H1 (cell line): ENCODE data around the gene MYRF. TPM values are rescaled to one million over a fixed set of nuclear protein-coding genes. Genes with fewer than 3 reads are reported as not detected.
A peak's percentile ranks its signal among the peaks of the same experiment; 100 is the strongest.

Experiments used
- CTCF ChIA-PET: fragments of 300-600 bp; sonication (Branson Sonifier 250); formaldehyde crosslinking; loops from one replicate; lab custom pipeline; 2021; ENCODE audit not compliant: partially characterized antibody; lab: Charles Lee
- POLR2A ChIA-PET: fragments of 300-600 bp; sonication (Branson Sonifier 250); formaldehyde crosslinking; loops from one replicate; lab custom pipeline; 2021; ENCODE audit warnings: inconsistent platforms; ENCODE audit not compliant: partially characterized antibody; lab: Charles Lee
- DNase-seq, 2 experiments: peaks; one replicate each; pipeline versions ENCODE4 v3.0.0 to v3.0.0-alpha.2; 2010 to 2022; ENCODE audit warnings: low spot score in 2 of 2, low read depth in 1 of 2, mixed read lengths in 1 of 2
- FAIRE-seq: peaks from 2 replicates; lab custom pipeline; 2011; peaks lifted over from hg19 to GRCh38; lab: Jason Lieb, UNC
- H2AFZ ChIP-seq: 2 replicates; pipeline ENCODE4 v1.8.1; 2012; ENCODE audit warnings: low read length, inconsistent platforms
- H2AK5ac ChIP-seq: 2 replicates; pipeline ENCODE4 v1.6.1; 2013; ENCODE audit warnings: low read depth, low read length
- H2BK120ac ChIP-seq: replicated peaks from 2 replicates; pipeline ENCODE3; 2013; ENCODE audit warnings: low read depth, low read length, inconsistent platforms
- H2BK12ac ChIP-seq: 2 replicates; pipeline ENCODE4 v1.6.1; 2013; ENCODE audit warnings: low read depth, low read length
- H2BK15ac ChIP-seq: 2 replicates; pipeline ENCODE4 v1.6.1; 2013; ENCODE audit warnings: low read length
- H2BK20ac ChIP-seq: 2 replicates; pipeline ENCODE4 v1.6.1; 2013; ENCODE audit warnings: low read length
- H2BK5ac ChIP-seq: 2 replicates; pipeline ENCODE4 v1.6.1; 2013; ENCODE audit warnings: low read depth, low read length
- H3K14ac ChIP-seq: 2 replicates; pipeline ENCODE4 v1.6.1; 2013; ENCODE audit warnings: inconsistent platforms; ENCODE audit not compliant: insufficient read length
- H3K18ac ChIP-seq: 2 replicates; pipeline ENCODE4 v1.6.1; 2013; ENCODE audit warnings: low read length; ENCODE audit errors: extremely low read depth
- H3K23ac ChIP-seq: 2 replicates; pipeline ENCODE4 v1.6.1; 2013; ENCODE audit warnings: inconsistent platforms; ENCODE audit not compliant: insufficient read length
- H3K23me2 ChIP-seq: 2 replicates; pipeline ENCODE4 v1.6.1; 2013; ENCODE audit warnings: low read depth, low read length
- H3K27ac ChIP-seq: 2 replicates; pipeline ENCODE4 v1.6.1; 2011; ENCODE audit warnings: low read depth, low read length, inconsistent platforms
- H3K27me3 ChIP-seq, 4 experiments: replicated peaks in 1 of 4; 1 replicate in 1 of 4; 2 replicates in 3 of 4; pipeline versions ENCODE4 v1.6.1 to v1.8.1; 2011 to 2013; ENCODE audit warnings: low read length in 3 of 4, mild to moderate bottlenecking in 3 of 4, inconsistent platforms in 2 of 4, mixed read lengths in 2 of 4, moderate library complexity in 1 of 4; ENCODE audit not compliant: control insufficient read depth in 3 of 4, insufficient read depth in 3 of 4; ENCODE audit errors: extremely low read depth in 1 of 4
- H3K36me3 ChIP-seq, 4 experiments: 2 replicates each; pipeline versions ENCODE4 v1.6.1 to v1.8.1; 2011 to 2013; ENCODE audit warnings: mild to moderate bottlenecking in 4 of 4, low read length in 3 of 4, moderate library complexity in 2 of 4, control low read depth in 1 of 4, inconsistent platforms in 1 of 4; ENCODE audit not compliant: insufficient read depth in 4 of 4, control insufficient read depth in 2 of 4
- H3K4ac ChIP-seq: replicated peaks from 2 replicates; pipeline ENCODE3; 2013; ENCODE audit warnings: low read length, low read depth, mixed read lengths, inconsistent platforms; ENCODE audit not compliant: insufficient read length
- H3K4me1 ChIP-seq, 4 experiments: replicated peaks in 1 of 4; 1 replicate in 1 of 4; 2 replicates in 3 of 4; pipeline versions ENCODE4 v1.6.1 to v1.8.1; 2011 to 2013; ENCODE audit warnings: low read length in 3 of 4, inconsistent platforms in 2 of 4, mixed read lengths in 1 of 4; ENCODE audit not compliant: insufficient read depth in 4 of 4, control insufficient read depth in 3 of 4
- H3K4me2 ChIP-seq, 2 experiments: 2 replicates each; pipeline versions ENCODE4 v1.6.1 to v1.8.1; 2011 to 2013; ENCODE audit warnings: low read depth in 2 of 2, low read length in 2 of 2, control low read depth in 1 of 2, inconsistent platforms in 1 of 2, mild to moderate bottlenecking in 1 of 2; ENCODE audit not compliant: insufficient read depth in 1 of 2
- H3K4me3 ChIP-seq, 4 experiments: fragments of 200-600, 300-600 bp in 1 of 4; sonication (generic), shearing (Covaris generic), sonication (Bioruptor Twin) in 1 of 4; 2 replicates each; pipeline versions ENCODE4 v1.5.1 to v1.8.1; 2011 to 2016; ENCODE audit warnings: low read length in 4 of 4, low read depth in 3 of 4, control low read depth in 2 of 4, inconsistent platforms in 2 of 4, mild to moderate bottlenecking in 2 of 4, mixed read lengths in 1 of 4, moderate library complexity in 1 of 4; ENCODE audit not compliant: insufficient read depth in 2 of 4; ENCODE audit errors: extremely low read depth in 1 of 4
- H3K56ac ChIP-seq: replicated peaks from 2 replicates; pipeline ENCODE3; 2013; ENCODE audit warnings: low read depth, mild to moderate bottlenecking, mixed read lengths, low read length, inconsistent platforms; ENCODE audit not compliant: insufficient read length
- H3K79me1 ChIP-seq: 2 replicates; pipeline ENCODE4 v1.6.1; 2013; ENCODE audit warnings: low read depth, low read length, control low read depth
- H3K79me2 ChIP-seq, 2 experiments: 2 replicates each; pipeline versions ENCODE4 v1.6.1 to v1.8.1; 2012 to 2013; ENCODE audit warnings: low read length in 2 of 2, mild to moderate bottlenecking in 2 of 2, inconsistent platforms in 1 of 2; ENCODE audit not compliant: insufficient read depth in 2 of 2, control insufficient read depth in 1 of 2
- H3K9ac ChIP-seq, 4 experiments: replicated peaks in 1 of 4; 1 replicate in 1 of 4; 2 replicates in 3 of 4; pipeline versions ENCODE4 v1.6.1 to v1.8.1; 2011 to 2013; ENCODE audit warnings: low read depth in 3 of 4, low read length in 3 of 4, control low read depth in 2 of 4, mild to moderate bottlenecking in 2 of 4, moderate library complexity in 2 of 4, inconsistent platforms in 1 of 4; ENCODE audit errors: extremely low read depth in 1 of 4
- H3K9me3 ChIP-seq, 2 experiments: 2 replicates each; pipeline versions ENCODE4 v1.6.1 to v1.8.1; 2012 to 2013; ENCODE audit warnings: mild to moderate bottlenecking in 2 of 2, moderate library complexity in 2 of 2, control low read depth in 1 of 2, inconsistent platforms in 1 of 2, low read depth in 1 of 2, low read length in 1 of 2, mixed read lengths in 1 of 2; ENCODE audit not compliant: insufficient read depth in 2 of 2
- H4K20me1 ChIP-seq, 2 experiments: replicated peaks in 1 of 2; 2 replicates each; pipeline versions ENCODE3 to v1.8.1; 2011 to 2013; ENCODE audit warnings: inconsistent platforms in 2 of 2, low read length in 2 of 2, mild to moderate bottlenecking in 1 of 2; ENCODE audit not compliant: insufficient read depth in 2 of 2, control insufficient read depth in 1 of 2
- H4K5ac ChIP-seq: 2 replicates; pipeline ENCODE4 v1.6.1; 2013; ENCODE audit warnings: low read length, low read depth, mixed read lengths, inconsistent platforms; ENCODE audit not compliant: insufficient read length
- H4K8ac ChIP-seq: 2 replicates; pipeline ENCODE4 v1.8.0; 2013; ENCODE audit warnings: mild to moderate bottlenecking, moderate library complexity, low read length, inconsistent platforms; ENCODE audit not compliant: insufficient read depth; ENCODE audit errors: extremely low read depth
- H4K91ac ChIP-seq: replicated peaks from 2 replicates; pipeline ENCODE3; 2013; ENCODE audit warnings: low read length, mixed read lengths, inconsistent platforms; ENCODE audit not compliant: insufficient read length
- CTCF ChIP-seq, 3 experiments: IDR thresholded peaks; 1 replicate in 2 of 3; 2 replicates in 1 of 3; pipeline versions ENCODE4 v1.5.1 to v1.6.1; 2011; ENCODE audit warnings: low read length in 3 of 3, mild to moderate bottlenecking in 3 of 3, inconsistent platforms in 2 of 3, low read depth in 1 of 3, moderate library complexity in 1 of 3; ENCODE audit not compliant: insufficient read depth in 1 of 3; ENCODE audit errors: control extremely low read depth in 1 of 3
- JUN ChIP-seq: IDR thresholded peaks from 2 replicates; pipeline ENCODE4 v1.6.1; 2011; ENCODE audit warnings: low read depth, mild to moderate bottlenecking, improper control_type of control experiment, low read length
- TBP ChIP-seq: IDR thresholded peaks from 2 replicates; pipeline ENCODE4 v1.6.1; 2011; ENCODE audit warnings: low read depth, low read length, improper control_type of control experiment
- YY1 ChIP-seq: IDR thresholded peaks from 2 replicates; pipeline ENCODE4 v1.6.1; 2011; ENCODE audit warnings: low read depth, mild to moderate bottlenecking, low read length
- WGBS, 2 experiments: shearing (Covaris generic) in 1 of 2; methylation state at CpG; one replicate each; pipeline versions ENCODE4 v1.1.6 to v1.1.7; 2013 to 2015; ENCODE audit warnings: low lambda C conversion rate in 2 of 2, mixed read lengths in 2 of 2, inconsistent platforms in 1 of 2, low coverage in 1 of 2, missing lambda C conversion rate in 1 of 2; ENCODE audit not compliant: insufficient replicate concordance in 2 of 2, insufficient coverage in 1 of 2, insufficient read length in 1 of 2; ENCODE audit errors: extremely low coverage in 1 of 2, missing lambda C conversion rate in 1 of 2; 5-methylcytosine and 5-hydroxymethylcytosine counted together
- polyA plus RNA-seq, 7 experiments: library from polyadenylated mRNA; depleted of rRNA in 3 of 7; stranded (reverse) in 5 of 7; unstranded in 2 of 7; fragments of >200 nt in 5 of 7; fragments of 200-250 nt in 2 of 7; gene quantifications; 1 replicate in 5 of 7; 2 replicates in 1 of 7; 4 replicates in 1 of 7; pipeline versions ENCODE4 v1.2.1 to v1.2.3, GENCODE V29; 2011 to 2013; ENCODE audit warnings: missing spikeins in 2 of 7, mixed read lengths in 2 of 7
- total RNA-seq: library from RNA; stranded (reverse); fragmentation: NEBNext Ultra II Directional; extraction: Animal tissue kit (Norgen Biotek cat#: 25700); gene quantifications from 2 replicates; pipeline ENCODE4 v1.2.1, GENCODE V29; 2021

MYRF gene
- total and polyA plus RNA-seq, 2 of the 8 experiments (the other 6 are each of a cell fraction or from before 2014, with no cell fraction given) = 6.0 to 6.1 TPM

GRCh38 chr11:61743486-61744095 is 8.8 kb upstream of the MYRF start:
- Histone ChIP-seq H3K4ac (no peak overlapping the region), H2BK120ac (no peak overlapping the region), H4K91ac (no peak overlapping the region), H2BK15ac (no peak overlapping the region), H2BK20ac (no peak overlapping the region), H3K23ac (no peak overlapping the region), H3K79me1 (no peaks in the 10 kb centered on the region), H4K5ac (no peak overlapping the region), H2BK5ac (no peak overlapping the region), H2BK12ac (no peak overlapping the region), H3K14ac (no peak overlapping the region), H3K9me3 (no peaks in the 10 kb centered on the region), H3K4me2 (no peak overlapping the region), H3K4me1 (peaks cover 0 to 10% (median 1%) of the 10 kb centered on the region in 4 experiments; a peak in 4 of 7 replicates), H3K79me2 (no peaks in the 10 kb centered on the region), H2AFZ (no peak overlapping the region), H3K27ac (no peak overlapping the region), H3K36me3 (peaks cover 0 to 9% (median 0%) of the 10 kb centered on the region in 4 experiments; a peak in 1 of 8 replicates), H4K20me1 (no peaks in the 10 kb centered on the region), H3K18ac (no peak overlapping the region), H4K8ac (no peak overlapping the region; the same call in 1 of the 2 replicates), H3K23me2 (no peaks in the 10 kb centered on the region), H2AK5ac (no peak overlapping the region), H3K9ac (no peak overlapping the region), H3K4me3 (no peak overlapping the region), H3K56ac (no peak overlapping the region), H3K27me3 (no peaks in the 10 kb centered on the region; a peak in 2 of 7 replicates)
- TF ChIP-seq YY1 (no peak), TBP (no peak), JUN (no peak), CTCF (IDR thresholded peaks at IDR 0.05; ENCODE audit: control extremely low read depth in 1 of 3, insufficient read depth in 1 of 3, low read depth in 1 of 3, low read length in 3 of 3) (0 out of 4 replicates have a peak, but pooled peaks of 1 of the 3 experiments have one; percentile 8)
- CTCF ChIA-PET = interaction anchor here (0.6 to 9.2 kb wide), 22 partner anchors 8 to 266 kb away, joined by 3 to 168 read pairs (median 4); partner anchors contain the start of genes FEN1 and TMEM258
- POLR2A ChIA-PET = interaction anchor here (1.0 to 8.9 kb wide), 5 partner anchors 10 to 71 kb away, joined by 3 to 87 read pairs (median 4); partner anchors contain the start of genes FEN1 and TMEM258
- DNase-seq (no peak), FAIRE-seq (no peak)
- WGBS, 2 experiments = 90% methylated on average over 29 of the region's 42 CpGs; no CpG with 5 or more reads in 1 of the 2 experiments
